Measurements from ENCODE around the gene ARFGEF2. TPM values are rescaled to one million over a fixed set of nuclear protein-coding genes. Genes with fewer than 3 reads are reported as not detected.

ARFGEF2 gene
- total and polyA plus RNA-seq, 11 donors: 7.5 to 52.7 (median 40.2) TPM

DNA sequence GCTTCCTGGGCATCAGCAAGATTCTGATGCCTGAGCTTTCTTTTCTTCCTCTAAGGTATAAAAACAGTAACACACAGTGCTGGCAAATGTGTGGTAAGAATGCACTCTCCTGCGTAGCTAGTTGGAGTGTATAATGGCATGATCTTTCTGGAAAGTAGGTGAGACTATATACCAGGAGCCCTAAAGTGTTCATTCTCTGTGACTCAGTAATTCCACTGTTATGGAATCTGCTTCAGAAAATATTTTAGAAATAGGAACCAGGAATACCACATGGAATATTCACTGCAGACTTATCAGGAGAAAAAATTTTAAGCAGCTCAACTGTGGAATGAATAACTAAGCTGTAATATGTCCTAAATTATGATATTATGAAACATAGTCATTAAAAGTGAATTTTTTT is 107.7 kb downstream of the ARFGEF2 start:
- intact Hi-C loops (cut with DNase I): no loop called here
- no peaks in the 10 kb centered on the region for H3K9me3 ChIP-seq
- no peak for ATAC-seq
- TF ChIP-seq, protein P1, sequence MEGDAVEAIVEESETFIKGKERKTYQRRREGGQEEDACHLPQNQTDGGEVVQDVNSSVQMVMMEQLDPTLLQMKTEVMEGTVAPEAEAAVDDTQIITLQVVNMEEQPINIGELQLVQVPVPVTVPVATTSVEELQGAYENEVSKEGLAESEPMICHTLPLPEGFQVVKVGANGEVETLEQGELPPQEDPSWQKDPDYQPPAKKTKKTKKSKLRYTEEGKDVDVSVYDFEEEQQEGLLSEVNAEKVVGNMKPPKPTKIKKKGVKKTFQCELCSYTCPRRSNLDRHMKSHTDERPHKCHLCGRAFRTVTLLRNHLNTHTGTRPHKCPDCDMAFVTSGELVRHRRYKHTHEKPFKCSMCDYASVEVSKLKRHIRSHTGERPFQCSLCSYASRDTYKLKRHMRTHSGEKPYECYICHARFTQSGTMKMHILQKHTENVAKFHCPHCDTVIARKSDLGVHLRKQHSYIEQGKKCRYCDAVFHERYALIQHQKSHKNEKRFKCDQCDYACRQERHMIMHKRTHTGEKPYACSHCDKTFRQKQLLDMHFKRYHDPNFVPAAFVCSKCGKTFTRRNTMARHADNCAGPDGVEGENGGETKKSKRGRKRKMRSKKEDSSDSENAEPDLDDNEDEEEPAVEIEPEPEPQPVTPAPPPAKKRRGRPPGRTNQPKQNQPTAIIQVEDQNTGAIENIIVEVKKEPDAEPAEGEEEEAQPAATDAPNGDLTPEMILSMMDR (IDR thresholded peaks at IDR 0.05): no peak
- TF ChIP-seq POLR2A (IDR thresholded peaks at IDR 0.05): no peak
- 92 to 96% (median 95%) methylated on average over 1 of the region's 1 CpG for whole genome bisulfite sequencing, 4 donors
- no peaks in the 10 kb centered on the region for H3K4me1 ChIP-seq
- no peak overlapping the region for H3K27ac ChIP-seq
- DNase-seq: no peak
- H3K4me3 ChIP-seq: no peak overlapping the region
- peaks cover 0 to 100% (median 95%) of the 10 kb centered on the region in 9 donors for H3K36me3 ChIP-seq
- no peaks in the 10 kb centered on the region for H3K27me3 ChIP-seq

DNA sequence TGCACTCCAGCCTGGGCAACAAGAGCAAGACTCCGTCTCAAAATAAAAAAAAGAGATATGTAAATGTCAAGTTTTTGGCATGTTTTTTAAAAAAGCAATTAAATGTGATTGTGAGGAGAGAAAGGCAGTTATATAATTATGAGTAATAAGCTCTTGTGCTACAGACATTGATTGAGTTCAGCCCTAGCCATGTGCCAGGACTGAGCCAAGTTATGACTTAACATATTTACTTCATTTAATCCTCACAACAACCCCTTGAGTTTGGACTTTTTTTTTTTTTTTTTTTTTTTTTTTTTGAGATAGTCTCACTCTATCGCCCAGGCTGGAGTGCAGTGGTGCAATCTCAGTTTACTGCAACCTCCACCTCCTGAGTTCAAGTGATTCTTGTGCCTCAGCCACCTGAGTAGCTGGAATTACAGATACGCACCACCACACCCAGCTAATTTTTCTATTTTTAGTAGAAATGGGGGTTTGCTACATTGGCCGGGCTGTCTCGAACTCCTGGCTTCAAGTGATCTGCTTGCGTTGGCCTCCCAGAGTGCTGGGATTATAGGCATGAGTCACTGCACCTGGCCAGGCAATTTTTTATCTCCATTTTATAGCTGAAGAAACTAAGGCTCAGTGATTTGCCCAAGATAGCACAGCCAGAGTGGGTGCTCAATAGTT is 109.6 kb downstream of the ARFGEF2 start:
- Histone ChIP-seq H3K4me3 (no peak overlapping the region), H3K4me1 (no peaks in the 10 kb centered on the region), H3K27ac (peak overlapping the region in 1 of 12 donors; percentile 30), H3K27me3 (no peaks in the 10 kb centered on the region), H3K9me3 (no peaks in the 10 kb centered on the region), H3K36me3 (peaks cover 0 to 100% (median 95%) of the 10 kb centered on the region in 9 donors)
- DNase-seq (no peak), ATAC-seq (peak in 2 of 4 donors; percentile 35 to 71)
- 59 to 85% (median 79%) methylated on average over 6 of the region's 6 CpGs for WGBS, 4 donors
- no peak for TF ChIP-seq POLR2A (IDR thresholded peaks at IDR 0.05)
- TF ChIP-seq, protein P1 (IDR thresholded peaks at IDR 0.05): no peak
- intact Hi-C loops (cut with DNase I): no loop called here

DNA sequence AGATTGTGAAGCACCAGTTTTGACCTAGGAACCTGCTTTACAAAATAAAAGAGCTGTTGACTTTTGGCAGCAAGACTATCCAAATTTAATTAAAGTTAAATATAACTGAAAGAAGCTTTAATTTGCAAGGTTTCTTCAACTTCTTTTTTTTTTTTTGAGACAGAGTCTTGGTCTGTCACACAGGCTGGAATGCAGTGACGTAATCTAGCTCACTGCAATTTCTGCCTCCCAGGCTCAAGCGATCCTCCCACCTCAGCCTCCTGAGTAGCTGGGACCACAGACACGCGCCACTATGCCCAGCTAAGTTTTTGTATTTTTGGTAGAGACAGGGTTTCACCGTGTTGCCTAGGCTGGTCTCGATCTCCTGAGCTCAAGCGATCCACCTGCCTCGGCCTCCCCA is 110.9 kb downstream of the ARFGEF2 start:
- ATAC-seq (no peak), DNase-seq (no peak)
- Histone ChIP-seq H3K4me3 (no peak overlapping the region), H3K27ac (no peak overlapping the region), H3K4me1 (peaks cover 0 to 2% (median 0%) of the 10 kb centered on the region in 12 donors), H3K9me3 (no peaks in the 10 kb centered on the region), H3K36me3 (peaks cover 0 to 99% (median 82%) of the 10 kb centered on the region in 9 donors), H3K27me3 (no peaks in the 10 kb centered on the region)
- TF ChIP-seq, protein P1 (IDR thresholded peaks at IDR 0.05): no peak
- TF ChIP-seq POLR2A (IDR thresholded peaks at IDR 0.05): no peak
- WGBS, 4 donors: 93 to 98% (median 98%) methylated on average over 8 of the region's 8 CpGs
- intact Hi-C loops (cut with DNase I): no loop called here

DNA sequence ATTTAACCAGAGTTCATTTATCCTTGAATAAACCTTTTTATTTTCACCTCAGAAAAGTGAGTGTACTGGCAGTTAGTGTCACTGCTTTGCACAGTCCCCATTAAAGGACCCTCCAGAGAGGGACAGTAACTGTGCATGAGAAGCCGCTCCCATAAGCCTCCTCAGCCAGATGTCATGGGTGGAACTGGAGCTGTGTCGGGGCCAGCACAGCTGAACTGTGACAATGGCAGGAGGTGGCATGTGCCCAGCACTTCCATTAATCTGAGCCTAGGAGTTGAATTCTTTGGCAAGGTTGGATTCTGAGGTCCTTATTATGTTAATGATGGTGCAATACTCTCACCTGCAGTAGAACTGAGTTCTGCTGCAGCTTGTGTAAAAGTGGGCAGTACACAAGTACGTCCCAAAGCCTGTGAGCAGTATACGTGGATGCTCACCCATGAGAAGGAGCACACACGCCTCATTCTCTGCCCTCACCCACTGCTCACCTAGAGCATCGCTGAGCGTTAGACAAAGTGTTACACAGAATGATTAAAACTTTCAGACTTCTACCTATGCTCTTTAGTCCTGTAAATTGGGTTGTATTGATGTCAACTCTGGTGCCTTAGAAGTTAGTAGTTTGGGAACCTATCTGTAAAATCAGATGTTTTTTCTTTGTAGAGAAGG is 112.7 kb downstream of the ARFGEF2 start:
- Histone ChIP-seq H3K4me3 (no peak overlapping the region), H3K9me3 (no peaks in the 10 kb centered on the region), H3K4me1 (peaks cover 0 to 20% (median 0%) of the 10 kb centered on the region in 12 donors), H3K27me3 (no peaks in the 10 kb centered on the region), H3K36me3 (peaks cover 0 to 83% (median 65%) of the 10 kb centered on the region in 9 donors), H3K27ac (no peak overlapping the region)
- TF ChIP-seq, protein P1 (IDR thresholded peaks at IDR 0.05): no peak
- no peak for TF ChIP-seq POLR2A (IDR thresholded peaks at IDR 0.05)
- WGBS, 4 donors: 90 to 92% (median 91%) methylated on average over 7 of the region's 7 CpGs
- ATAC-seq (peak in 1 of 4 donors; percentile 34), DNase-seq (no peak)
- intact Hi-C loops (cut with DNase I): no loop called here
